ENCODE results near the gene SFTPA1.
A peak's percentile ranks its signal among the peaks of the same experiment; 100 is the strongest.
"Not testable (repeated sequence)": the region's sequence is repeated elsewhere in the genome, so short reads cannot be mapped to it uniquely, and the experiment has no call there.

Gene SFTPA1

GRCh38 chr10:79610601-79611191, at the start of gene SFTPA1:
Gene SFTPA1 (plus strand): TSS chr10:79610939. CDS start chr10:79611826, 887 bp downstream.
- no peak for DNase-seq

GRCh38 chr10:79561257-79561656, 49.5 kb upstream of the SFTPA1 start:
- DNase-seq: no peak

GRCh38 chr10:79562135-79562756, 48.5 kb upstream of the SFTPA1 start:
- DNase-seq: peak in 8 of 14 donors; percentile 2 to 66 (median 22)

DNA sequence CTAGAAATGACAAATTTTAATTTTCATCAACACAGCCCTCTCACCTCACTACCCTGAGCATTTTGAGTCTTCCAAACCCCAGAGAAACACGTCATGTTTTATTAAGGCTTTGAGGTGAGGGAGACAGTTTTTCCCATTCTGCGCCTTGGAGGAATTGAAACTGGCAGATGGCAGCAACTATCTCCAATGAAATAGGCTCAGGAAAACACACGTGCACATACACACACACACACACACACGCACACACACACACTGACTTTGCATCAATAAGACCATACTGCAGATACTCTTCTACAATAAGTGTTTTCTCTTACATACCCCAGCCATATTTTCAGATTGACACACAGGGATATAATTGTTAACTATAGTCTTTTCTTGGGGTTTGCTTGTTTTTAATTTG, 47.3 kb upstream of the SFTPA1 start:
- DNase-seq: no peak

DNA sequence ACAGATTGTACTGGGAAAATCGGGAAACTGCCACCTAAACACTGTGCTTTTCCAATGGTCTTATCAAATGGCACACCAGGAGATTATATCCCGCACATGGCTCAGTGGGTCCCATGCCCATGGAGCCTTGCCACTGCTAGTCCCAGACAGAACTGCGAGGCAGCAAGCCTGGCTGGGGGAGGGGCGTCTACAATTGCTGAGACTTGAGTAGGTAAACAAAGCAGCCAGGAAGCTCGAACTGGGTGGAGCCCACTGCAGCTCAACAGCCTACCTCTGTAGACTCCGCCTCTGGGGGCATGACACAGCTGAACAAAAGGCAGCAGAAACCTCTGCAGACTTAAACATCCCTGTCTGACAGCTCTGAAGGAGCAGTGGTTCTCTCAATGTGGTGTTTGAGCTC, 40.1 kb upstream of the SFTPA1 start:
- DNase-seq: not testable (repeated sequence)

GRCh38 chr10:79579361-79579760, 31.4 kb upstream of the SFTPA1 start:
- DNase-seq: no peak

DNA sequence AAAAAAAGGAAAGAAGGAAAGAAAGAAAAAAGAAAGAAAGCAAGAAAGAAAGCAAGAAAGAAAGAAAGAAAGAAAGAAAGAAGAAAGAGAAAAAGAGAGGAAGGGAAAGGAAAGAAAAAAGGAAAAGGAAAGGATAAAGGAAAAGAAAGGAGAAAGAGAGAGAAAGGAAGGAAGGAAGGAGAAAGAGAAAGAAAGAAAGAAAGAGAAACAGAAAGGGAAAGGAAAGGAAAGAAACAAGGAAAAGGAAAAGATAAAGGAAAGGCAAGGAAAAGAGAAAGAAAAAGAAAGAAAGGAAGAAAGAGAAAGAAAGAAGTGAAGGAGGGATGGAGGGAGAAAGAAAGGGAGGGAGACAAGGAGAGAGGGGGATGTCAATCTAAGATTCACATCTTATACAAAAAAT, 29.7 kb upstream of the SFTPA1 start:
- no peak for DNase-seq

- DNase-seq: peak in 1 of 14 donors; percentile 20
Measured at GRCh38 chr10:79582096-79582495, 28.6 kb upstream of the SFTPA1 start.

DNA sequence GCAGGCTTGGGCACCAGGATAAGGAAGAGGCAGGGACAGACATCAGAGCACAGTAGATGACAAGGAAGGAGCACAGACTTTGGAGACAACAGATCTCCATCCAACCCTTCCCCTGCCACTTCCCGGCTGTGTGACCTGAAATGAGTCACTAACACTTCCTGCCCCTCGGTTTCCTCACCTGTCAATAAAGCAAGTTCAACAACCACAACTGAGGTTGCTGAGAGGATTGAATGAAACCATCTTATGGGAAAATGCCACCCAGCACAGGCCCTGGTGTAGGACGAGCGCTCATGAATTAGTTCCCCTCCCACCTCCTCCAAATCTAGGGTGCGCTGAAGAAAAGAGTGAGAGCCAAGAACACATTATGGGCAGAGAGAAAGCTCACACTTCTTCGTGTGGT, 27.8 kb upstream of the SFTPA1 start:
- not testable (repeated sequence) for DNase-seq

DNA sequence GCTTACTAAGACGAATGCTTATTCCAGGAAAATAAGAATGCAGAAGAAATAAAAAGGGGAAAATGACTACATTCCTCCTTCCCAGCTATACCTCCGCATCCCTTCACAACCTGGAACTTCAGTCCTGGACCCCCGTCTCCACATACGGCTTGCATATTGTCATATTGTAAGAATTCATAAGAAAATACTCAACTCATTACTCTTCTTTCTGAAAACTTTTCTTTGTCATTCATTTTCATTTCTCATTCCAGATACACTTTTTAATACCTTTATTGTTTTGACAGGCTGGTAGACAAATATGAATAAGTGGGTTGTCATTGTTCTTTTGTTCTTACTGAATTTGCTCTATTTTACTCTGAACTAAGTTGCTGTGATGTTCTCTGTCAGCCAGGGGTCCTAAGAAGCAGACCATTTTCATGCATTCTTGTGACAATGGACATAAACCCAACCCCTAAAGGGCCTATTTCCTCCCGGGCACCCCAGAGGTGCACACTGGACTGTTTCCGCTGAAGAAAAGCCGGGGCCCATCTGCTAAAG, 27.2 kb upstream of the SFTPA1 start:
- DNase-seq: no peak

GRCh38 chr10:79585870-79586527, 24.7 kb upstream of the SFTPA1 start:
- no peak for DNase-seq

DNA sequence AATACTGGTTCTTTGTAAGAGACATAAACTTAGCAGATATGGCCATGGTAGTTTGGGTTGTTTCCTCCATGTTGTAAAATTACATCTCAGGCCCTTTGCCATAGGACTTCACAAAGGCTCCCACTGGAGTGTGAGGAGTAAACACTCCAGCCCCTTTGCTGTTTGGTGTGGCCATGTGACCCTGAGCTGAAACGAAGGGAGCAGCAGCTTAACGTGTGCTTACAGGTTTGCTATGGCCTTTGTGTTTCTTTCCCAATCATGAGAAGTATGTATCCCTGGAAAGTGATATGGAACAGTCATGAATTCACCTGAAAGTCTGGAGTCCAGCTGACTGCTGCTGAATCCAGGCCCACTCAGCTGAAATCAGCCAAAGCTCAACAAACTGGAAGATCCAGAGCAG, 23.8 kb upstream of the SFTPA1 start:
- DNase-seq: no peak

DNA sequence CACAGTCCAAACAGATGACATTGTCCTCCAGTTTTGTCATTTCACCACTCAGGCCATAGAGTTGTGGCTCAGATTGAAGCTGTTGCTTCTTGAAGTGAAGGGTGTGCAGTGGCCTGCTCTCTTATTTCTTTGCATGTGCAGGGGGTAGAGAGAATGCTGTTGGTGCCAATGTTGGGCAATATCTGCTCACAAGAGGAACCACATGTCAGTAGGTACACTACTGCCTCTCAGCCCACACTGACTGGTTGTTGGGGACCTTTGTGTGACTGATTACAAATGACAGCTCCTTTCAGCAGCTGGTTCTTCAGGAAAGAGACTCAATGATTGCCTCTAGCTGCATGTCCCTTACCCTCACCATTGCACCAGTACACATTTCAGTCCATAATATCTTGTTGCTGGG, 21.9 kb upstream of the SFTPA1 start:
- DNase-seq: no peak

DNA sequence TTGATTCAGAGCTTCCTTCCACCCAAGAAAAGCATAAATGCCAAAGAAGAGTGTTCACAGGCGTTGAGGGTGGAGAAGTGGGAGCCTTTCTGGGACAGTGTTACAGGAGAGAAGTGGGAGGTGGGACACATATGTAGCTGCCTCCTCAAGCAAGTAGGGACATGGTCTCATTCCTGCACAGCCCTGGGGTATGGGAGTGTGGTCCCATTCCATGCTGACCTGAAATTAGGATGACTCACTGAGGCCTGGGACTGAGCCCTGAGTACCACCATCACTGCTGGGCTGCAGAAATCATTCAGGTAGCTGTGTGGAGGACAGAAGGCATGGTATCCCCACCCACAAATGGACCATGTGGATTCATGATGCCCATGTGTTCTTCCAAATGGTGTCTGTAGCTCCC, 17.4 kb upstream of the SFTPA1 start:
- no peak for DNase-seq

GRCh38 chr10:79594565-79594964, 16.2 kb upstream of the SFTPA1 start:
- DNase-seq: not testable (repeated sequence)

DNA sequence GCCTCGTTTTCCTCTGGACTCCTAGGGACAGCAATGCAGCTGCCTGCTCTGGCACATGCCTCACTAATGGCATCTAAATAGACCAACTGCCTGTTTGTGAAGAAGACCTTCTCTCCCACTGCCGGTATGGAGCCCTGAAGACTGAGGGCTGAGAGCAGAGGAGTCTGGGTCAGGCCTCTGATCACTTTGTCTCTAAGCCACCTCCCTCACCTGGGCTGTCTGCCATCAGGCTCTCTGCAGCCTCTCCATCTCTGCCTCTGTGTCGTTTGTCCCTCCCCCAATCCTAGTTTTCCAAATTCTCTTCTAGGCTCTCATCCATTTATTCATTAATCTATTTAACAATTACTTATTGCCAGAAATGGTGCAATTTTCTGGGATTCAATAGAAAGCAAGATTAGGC, 15.2 kb upstream of the SFTPA1 start:
- DNase-seq: no peak

DNA sequence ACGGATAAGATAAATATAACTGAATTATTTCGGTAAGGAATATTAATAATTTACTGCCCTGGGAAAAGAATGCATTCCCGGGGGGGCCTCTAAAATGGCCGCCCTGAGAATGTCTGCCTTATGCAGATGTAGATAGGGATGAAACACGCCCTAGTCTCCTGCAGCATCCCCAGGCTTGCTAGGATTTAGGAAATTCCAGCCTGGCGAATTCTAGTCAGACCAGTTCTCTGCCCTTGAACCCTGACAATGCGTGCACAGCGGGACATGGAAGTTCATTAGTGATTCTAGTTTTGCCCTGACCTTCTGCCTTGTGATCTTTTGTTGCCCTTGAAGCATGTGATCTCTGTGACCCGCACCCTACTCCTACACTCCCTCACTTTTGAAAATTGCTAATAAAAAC, 11.1 kb upstream of the SFTPA1 start:
- DNase-seq: not testable (repeated sequence)

DNA sequence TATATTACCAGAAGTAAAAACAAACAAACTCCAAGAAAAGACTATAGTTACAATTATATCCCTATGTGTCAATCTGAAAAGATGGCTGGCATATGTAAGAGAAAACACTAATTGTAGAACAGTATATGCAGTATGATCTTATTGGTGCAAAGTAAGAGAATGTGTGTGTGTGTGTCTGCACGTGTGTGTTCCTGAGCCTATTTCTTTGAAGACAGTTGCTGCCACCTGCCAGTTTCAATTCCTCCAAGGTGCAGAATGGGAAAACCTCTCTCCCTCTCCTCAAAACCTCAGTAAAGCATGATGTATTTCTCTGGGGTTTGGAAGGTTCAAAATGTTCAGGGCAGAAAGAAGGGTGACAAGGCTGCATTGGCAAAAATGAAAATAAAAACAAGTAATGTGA, 8.8 kb upstream of the SFTPA1 start:
- no peak for DNase-seq

- no peak for DNase-seq
Measured at GRCh38 chr10:79602953-79603352, 7.8 kb upstream of the SFTPA1 start.

DNA sequence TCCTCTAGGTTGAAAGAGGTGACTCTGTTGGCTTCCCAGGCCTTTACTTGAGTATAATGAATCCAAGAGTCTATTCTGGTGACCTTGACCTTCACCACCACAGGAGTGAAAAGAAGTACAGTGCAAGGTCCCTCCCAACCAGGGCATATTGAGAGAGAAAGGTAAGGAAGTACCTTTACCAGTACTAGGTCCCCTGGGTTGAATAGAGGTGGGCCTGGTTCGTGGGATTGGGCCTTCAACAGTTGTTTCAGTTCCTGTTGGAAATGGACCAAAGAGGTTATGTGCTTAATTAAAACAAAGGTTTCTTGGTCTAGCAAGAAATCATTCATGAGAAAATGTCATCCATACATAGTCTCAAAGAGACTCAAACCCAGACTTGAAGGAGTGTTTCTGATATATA, 6.4 kb upstream of the SFTPA1 start:
- no peak for DNase-seq

GRCh38 chr10:79605308-79605707, 5.4 kb upstream of the SFTPA1 start:
- no peak for DNase-seq

GRCh38 chr10:79608505-79609375, 2.0 kb upstream of the SFTPA1 start:
- DNase-seq: peak in 1 of 14 donors; percentile 1

All from C1 segment of cervical spinal cord (tissue), 14 donors.